BE2C (cell line): ENCODE measurements around the gene AMZ1.
A peak's percentile ranks its signal among the peaks of the same experiment; 100 is the strongest.
"Not testable (repeated sequence)": the region's sequence is repeated elsewhere in the genome, so short reads cannot be mapped to it uniquely, and the experiment has no call there.

Experiments
- DNase-seq: peaks from one replicate; pipeline ENCODE4 v3.0.0-alpha.2; 2020
- H3K27me3 ChIP-seq: fragments of 250-450 bp; sonication (Bioruptor Pico); 2 replicates; pipeline ENCODE4 v1.5.1; 2020; ENCODE audit warnings: mild to moderate bottlenecking
- H3K36me3 ChIP-seq: fragments of 250-450 bp; sonication (Bioruptor Pico); 2 replicates; pipeline ENCODE4 v1.5.1; 2020; ENCODE audit warnings: mild to moderate bottlenecking
- H3K4me1 ChIP-seq: fragments of 250-450 bp; sonication (Bioruptor Pico); 2 replicates; pipeline ENCODE4 v1.5.1; 2020
- H3K4me3 ChIP-seq: 2 replicates; pipeline ENCODE4 v1.5.1; 2011; ENCODE audit warnings: low read depth, low read length
- H3K9me3 ChIP-seq: fragments of 250-450 bp; sonication (Bioruptor Pico); 2 replicates; pipeline ENCODE4 v1.5.1; 2020
- TF ChIP-seq, protein P1 (sequence below): IDR thresholded peaks from 2 replicates; pipeline ENCODE4 v1.5.1; 2012; ENCODE audit warnings: mild to moderate bottlenecking, low read depth, low read length

The AMZ1 gene

DNA sequence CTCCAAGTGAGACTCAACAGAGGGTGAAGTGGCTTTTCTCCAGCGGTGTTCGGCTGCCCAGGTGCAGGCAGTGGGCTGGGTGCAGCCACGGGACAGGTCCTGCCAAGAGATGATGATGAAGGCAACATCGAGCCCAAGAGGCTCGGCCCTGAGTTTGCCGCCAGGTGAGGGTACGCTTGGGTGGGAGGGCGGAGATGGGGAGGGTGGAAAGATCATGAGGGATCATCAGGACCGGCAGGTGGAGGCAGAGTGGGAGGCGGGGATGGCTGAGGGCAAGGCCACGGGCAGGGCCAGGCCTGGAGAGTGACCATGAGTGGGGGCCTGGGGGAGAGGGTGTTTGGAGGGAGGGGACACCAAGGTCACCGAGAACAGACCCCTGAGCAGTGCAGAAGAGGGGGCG, 17.8 kb upstream of the AMZ1 start:
- TF ChIP-seq, protein P1, sequence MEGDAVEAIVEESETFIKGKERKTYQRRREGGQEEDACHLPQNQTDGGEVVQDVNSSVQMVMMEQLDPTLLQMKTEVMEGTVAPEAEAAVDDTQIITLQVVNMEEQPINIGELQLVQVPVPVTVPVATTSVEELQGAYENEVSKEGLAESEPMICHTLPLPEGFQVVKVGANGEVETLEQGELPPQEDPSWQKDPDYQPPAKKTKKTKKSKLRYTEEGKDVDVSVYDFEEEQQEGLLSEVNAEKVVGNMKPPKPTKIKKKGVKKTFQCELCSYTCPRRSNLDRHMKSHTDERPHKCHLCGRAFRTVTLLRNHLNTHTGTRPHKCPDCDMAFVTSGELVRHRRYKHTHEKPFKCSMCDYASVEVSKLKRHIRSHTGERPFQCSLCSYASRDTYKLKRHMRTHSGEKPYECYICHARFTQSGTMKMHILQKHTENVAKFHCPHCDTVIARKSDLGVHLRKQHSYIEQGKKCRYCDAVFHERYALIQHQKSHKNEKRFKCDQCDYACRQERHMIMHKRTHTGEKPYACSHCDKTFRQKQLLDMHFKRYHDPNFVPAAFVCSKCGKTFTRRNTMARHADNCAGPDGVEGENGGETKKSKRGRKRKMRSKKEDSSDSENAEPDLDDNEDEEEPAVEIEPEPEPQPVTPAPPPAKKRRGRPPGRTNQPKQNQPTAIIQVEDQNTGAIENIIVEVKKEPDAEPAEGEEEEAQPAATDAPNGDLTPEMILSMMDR, result no peak
- no peaks in the 10 kb centered on the region for H3K9me3 ChIP-seq
- H3K4me3 ChIP-seq, result no peak overlapping the region
- H3K36me3 ChIP-seq, result no peaks in the 10 kb centered on the region
- no peak for DNase-seq
- H3K27me3 ChIP-seq, result no peaks in the 10 kb centered on the region
- no peaks in the 10 kb centered on the region for H3K4me1 ChIP-seq

DNA sequence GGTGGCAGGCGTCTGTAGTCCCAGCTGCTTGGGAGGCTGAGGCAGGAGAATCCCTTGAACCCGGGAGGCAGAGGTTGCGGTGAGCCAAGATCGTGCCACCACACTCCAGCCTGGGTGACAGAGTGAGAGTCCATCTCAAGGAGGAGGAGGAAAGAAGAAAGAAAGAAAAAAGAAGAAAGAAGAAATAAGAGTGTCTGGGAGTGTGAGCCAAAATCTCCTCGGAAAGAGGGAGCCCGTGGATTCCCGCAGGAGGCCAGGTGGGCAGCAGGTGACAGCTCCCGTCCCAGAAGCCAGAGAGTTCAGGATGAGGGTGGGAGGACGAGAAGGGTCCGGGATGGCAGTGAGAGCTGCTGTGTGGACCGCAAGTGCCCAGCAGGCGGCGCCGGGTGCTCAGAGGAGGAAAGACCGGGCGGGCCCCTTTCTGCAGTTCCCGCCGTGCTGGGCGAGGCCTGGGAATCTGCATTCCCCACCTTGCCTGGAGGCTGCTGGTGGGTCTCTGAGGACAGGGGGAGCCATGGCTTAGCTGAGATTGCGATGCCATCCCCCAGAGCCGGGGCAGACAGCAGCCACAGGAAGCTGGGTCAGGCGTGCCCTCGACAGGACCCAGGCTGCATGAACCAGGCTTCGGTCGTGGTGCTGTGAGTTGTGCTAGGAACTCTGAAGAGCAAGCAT, 17.1 kb upstream of the AMZ1 start:
- DNase-seq, result peak; percentile 85
- no peaks in the 10 kb centered on the region for H3K4me1 ChIP-seq

DNA sequence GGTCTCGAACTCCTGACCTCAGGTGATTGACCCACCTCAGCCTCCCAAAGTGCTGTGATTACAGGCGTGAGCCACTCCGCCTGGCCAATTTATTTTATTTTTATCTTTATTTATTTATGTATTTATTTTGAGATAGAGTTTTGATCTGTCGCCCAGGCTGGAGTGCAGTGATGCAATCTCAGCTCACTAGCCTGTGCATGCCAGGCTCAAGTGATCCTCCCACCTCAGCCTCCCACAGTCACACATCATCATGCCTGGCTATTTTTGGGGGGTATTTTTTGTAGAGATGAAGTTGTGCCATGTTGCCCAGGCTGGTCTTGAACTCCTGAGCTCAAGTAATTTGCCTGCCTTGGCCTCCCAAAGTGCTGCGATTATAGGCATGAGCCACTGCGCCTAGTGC, 14.8 kb upstream of the AMZ1 start:
- not testable (repeated sequence) for DNase-seq, H3K4me1 ChIP-seq, H3K27me3 ChIP-seq, H3K36me3 ChIP-seq, H3K9me3 ChIP-seq, H3K4me3 ChIP-seq

More for the DNA sequence above, 17.1 kb upstream of the AMZ1 start:
- Histone ChIP-seq H3K9me3 (no peaks in the 10 kb centered on the region), H3K4me3 (no peak overlapping the region), H3K27me3 (no peaks in the 10 kb centered on the region), H3K36me3 (no peaks in the 10 kb centered on the region)
- TF ChIP-seq, protein P1, result peak; percentile 86

DNA sequence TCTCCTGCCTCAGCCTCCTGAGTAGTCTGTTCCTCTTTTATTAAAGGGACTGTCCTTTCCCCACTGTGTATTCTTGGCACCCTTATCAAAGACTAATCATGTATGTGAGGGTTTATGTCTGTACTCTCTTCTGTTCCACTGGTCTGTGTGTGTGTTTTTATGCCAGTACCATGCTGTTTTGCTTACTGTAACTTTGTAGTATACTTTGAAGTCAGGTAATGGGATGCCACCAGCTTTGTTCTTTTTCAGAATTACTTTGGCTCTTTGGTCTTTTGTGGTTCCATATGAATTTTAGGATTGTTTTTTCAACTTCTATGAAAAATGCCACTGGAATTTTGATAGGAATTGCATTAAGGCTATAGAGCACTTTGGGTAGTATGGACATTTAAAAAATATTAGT, 14.1 kb upstream of the AMZ1 start:
- DNase-seq, result no peak
- Histone ChIP-seq H3K27me3 (no peaks in the 10 kb centered on the region), H3K4me1 (no peaks in the 10 kb centered on the region), H3K4me3 (no peak overlapping the region), H3K36me3 (no peaks in the 10 kb centered on the region), H3K9me3 (no peaks in the 10 kb centered on the region)
- TF ChIP-seq, protein P1, result no peak

DNA sequence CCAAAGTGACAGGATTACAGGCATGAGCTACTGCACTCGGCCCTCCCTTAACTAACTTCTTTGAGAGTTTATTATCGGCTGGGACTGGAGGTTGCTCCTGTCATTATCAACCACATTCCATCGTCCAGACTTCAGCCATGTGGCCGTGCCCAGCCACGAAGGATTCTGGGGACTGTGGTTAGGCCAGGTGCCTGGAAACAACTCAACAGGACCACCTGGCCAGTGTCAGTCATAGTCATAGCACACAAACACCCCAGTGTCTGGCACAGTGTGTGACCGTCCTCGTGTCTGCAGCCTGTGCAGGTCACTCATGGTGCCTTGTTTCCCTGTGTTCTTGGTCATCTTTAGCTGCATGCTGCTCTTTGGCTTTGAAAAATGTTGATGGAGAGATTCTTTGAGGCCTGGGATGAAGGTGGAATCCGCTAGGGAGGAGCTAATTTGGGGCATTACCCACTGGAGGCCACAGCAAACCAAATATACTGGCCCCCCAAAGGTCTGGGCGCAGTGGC, 12.7 kb upstream of the AMZ1 start:
- H3K27me3 ChIP-seq, result peaks cover 13% of the 10 kb centered on the region
- DNase-seq, result no peak
- TF ChIP-seq, protein P1, result no peak
- no peaks in the 10 kb centered on the region for H3K36me3 ChIP-seq
- H3K9me3 ChIP-seq, result no peaks in the 10 kb centered on the region
- H3K4me3 ChIP-seq, result no peak overlapping the region
- no peaks in the 10 kb centered on the region for H3K4me1 ChIP-seq

DNA sequence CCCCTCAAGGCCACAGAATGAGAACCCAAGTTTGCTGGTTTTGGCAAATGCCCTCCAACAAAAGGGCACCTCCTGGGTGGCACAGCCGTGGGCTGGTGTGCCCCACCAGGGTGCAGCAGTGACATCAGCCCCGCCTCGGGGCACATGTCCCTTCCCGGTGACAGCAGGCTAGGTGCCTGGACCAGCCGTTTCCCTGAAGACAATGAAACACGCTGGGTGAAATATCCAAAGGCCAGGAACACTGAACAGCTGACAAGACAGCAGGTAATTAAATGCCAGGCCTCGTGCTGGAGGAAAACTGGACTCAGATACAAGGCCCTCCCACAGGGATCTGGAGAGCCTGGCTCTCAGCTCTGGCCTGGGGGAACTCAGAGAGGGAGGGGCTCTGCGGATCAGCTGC, 11.4 kb upstream of the AMZ1 start:
- DNase-seq, result peak; percentile 83

DNA sequence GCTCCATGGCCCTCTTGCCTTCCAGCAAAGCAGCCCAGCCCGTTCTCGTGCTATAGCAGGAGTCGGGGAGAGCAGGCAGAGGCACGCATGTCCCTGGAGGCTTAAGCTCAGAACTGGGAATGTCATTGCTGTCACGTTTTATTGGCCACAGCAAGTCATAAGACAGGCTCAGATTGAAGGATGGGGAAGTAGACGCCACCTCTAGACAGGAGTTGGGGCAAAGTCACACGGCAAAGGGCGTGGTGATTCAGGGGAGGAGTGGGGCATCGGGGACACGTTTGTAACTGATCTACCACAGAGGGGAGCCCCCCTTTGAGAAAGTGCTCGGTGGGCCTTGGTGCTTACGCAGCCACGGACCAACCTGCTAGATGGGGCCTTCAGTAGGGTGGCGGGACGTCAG, 9.5 kb upstream of the AMZ1 start:
- H3K27me3 ChIP-seq, result peaks cover 16% of the 10 kb centered on the region
- not testable (repeated sequence) for H3K4me1 ChIP-seq, H3K36me3 ChIP-seq, H3K4me3 ChIP-seq, H3K9me3 ChIP-seq, DNase-seq

More for the DNA sequence above, 11.4 kb upstream of the AMZ1 start:
- not testable (repeated sequence) for H3K4me3 ChIP-seq, H3K4me1 ChIP-seq, H3K36me3 ChIP-seq, H3K9me3 ChIP-seq
- H3K27me3 ChIP-seq, result peaks cover 16% of the 10 kb centered on the region

DNA sequence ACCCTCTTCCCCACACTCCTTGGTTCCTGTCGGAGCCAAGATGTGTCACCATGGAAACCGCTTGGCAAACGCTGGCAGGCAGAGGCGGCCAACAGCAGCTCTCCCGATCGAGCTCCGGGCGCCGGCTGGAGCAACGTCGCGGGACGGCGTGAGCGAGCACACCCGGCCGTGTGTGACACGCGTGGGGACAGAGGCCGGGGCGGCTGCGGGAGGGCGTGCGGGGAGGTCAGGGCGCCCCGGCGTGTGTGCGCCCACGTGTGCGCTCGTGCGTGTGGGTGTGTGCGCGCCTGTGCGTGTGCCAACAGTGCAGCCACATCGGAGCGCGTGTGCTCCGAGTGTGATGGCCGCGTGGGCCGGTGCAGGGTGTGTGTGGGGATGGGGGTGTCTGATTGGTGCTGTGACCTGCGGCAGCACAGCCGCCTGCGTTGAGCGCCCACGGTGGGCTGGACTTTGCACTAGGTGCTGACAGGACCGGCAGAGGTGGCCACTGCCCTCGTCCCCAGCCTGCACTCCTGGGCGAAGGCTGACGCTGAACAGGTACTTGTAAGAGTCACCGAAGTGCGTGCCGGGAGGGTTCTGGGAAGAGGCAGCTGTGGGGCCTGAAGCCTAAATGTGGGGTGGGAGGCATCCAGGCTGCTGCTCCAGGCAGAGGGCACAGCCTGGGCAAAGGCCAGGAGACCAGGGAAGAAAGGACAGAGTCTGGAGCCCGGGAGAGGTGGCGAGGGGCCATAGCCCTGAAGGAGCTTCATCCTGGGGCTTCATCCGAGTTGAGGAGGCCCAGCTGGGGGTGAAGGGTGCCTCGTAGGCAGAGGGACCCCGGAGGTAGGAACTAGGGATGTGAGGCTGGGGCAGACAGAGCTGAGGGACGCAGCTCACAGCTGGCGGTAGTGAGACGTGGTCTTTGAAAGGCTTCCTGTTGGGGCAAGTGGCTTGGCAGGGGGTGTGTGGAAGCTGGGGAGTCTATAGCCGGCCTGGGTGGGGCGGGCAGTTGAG, 8.6 kb upstream of the AMZ1 start:
- Histone ChIP-seq H3K27me3 (peaks cover 16% of the 10 kb centered on the region), H3K4me3 (peak overlapping the region; percentile 26)
- peak; percentile 62 for DNase-seq
- not testable (repeated sequence) for H3K36me3 ChIP-seq, H3K9me3 ChIP-seq, H3K4me1 ChIP-seq
